CD4-positive, CD25-positive, alpha-beta regulatory T cell (primary cell): Measurements from ENCODE around the gene LIF. TPM values are rescaled to one million over a fixed set of nuclear protein-coding genes. Genes with fewer than 3 reads are reported as not detected.

Experiments used
- polyA plus RNA-seq, 4 donors: library from polyadenylated mRNA; unstranded; fragments of 300-500 nt; fragmentation: Illumina TruSeq; gene quantifications; one replicate each; pipeline ENCODE4 v1.2.3, GENCODE V29; 2021
- total RNA-seq: library from RNA; stranded (reverse); gene quantifications from one replicate; pipeline ENCODE4 v1.2.3, GENCODE V29; 2022

LIF gene
- total and polyA plus RNA-seq, 5 donors from 2014 or later = 0.96 TPM; not detected in 4

Other genes starting within 250 kb of the LIF start
- gene HORMAD2, start 166.3 kb downstream of the LIF start, total RNA-seq = not detected
- gene HORMAD2, start 166.3 kb downstream of the LIF start, polyA plus RNA-seq = not detected
- 24.0 TPM for gene OSM, start 20.1 kb upstream of the LIF start, total RNA-seq
- 1 to 10 TPM; 2.4 to 7.0 (median 4.8) TPM for gene OSM, start 20.1 kb upstream of the LIF start, polyA plus RNA-seq
- gene CASTOR1, start 42.7 kb upstream of the LIF start, total RNA-seq = 18.7 TPM
- gene CASTOR1, start 42.7 kb upstream of the LIF start, polyA plus RNA-seq = 10 to 100 TPM; 10.9 to 16.4 (median 12.1) TPM
- 67.5 TPM for gene TBC1D10A, start 80.2 kb upstream of the LIF start, total RNA-seq
- 10 to 100 TPM; 44.2 to 58.0 (median 47.4) TPM for gene TBC1D10A, start 80.2 kb upstream of the LIF start, polyA plus RNA-seq
- 389 TPM for gene SF3A1, start 110.1 kb upstream of the LIF start, total RNA-seq
- gene SF3A1, start 110.1 kb upstream of the LIF start, polyA plus RNA-seq = 10 to 100 TPM; 66.6 to 78.6 (median 75.1) TPM
- 7.1 TPM for gene CCDC157, start 110.2 kb upstream of the LIF start, total RNA-seq
- gene CCDC157, start 110.2 kb upstream of the LIF start, polyA plus RNA-seq = 1 to 10 TPM; 1.3 to 2.4 (median 1.9) TPM
- 13.1 TPM for gene RNF215, start 140.7 kb upstream of the LIF start, total RNA-seq
- under 1 TPM; 0.23 to 0.50 (median 0.42) TPM for gene RNF215, start 140.7 kb upstream of the LIF start, polyA plus RNA-seq
- 69.0 TPM for gene SEC14L2, start 150.3 kb upstream of the LIF start, total RNA-seq
- gene SEC14L2, start 150.3 kb upstream of the LIF start, polyA plus RNA-seq = 1 to 10 TPM; 3.1 to 5.8 (median 3.7) TPM
- gene MTFP1, start 179.0 kb upstream of the LIF start, total RNA-seq = 111 TPM
- 10 to 100 TPM; 38.3 to 48.9 (median 43.8) TPM for gene MTFP1, start 179.0 kb upstream of the LIF start, polyA plus RNA-seq
- gene SEC14L3, start 225.3 kb upstream of the LIF start, total RNA-seq = not detected
- not detected for gene SEC14L3, start 225.3 kb upstream of the LIF start, polyA plus RNA-seq